ENCODE data around the gene PYROXD2. TPM values are rescaled to one million over a fixed set of nuclear protein-coding genes. Genes with fewer than 3 reads are reported as not detected.

Gene PYROXD2
- total RNA-seq, 2 experiments from 2014 or later: 4.1 to 4.4 TPM

GRCh38 chr10:98410135-98410743, 4.7 kb downstream of the PYROXD2 start:
- no peaks in the 10 kb centered on the region for H3K27me3 Mint-ChIP-seq
- no peaks in the 10 kb centered on the region for H3K36me3 Mint-ChIP-seq (ENCODE audit: low read depth)
- no peaks in the 10 kb centered on the region for H3K9me3 Mint-ChIP-seq (ENCODE audit: low read depth)
- no peak overlapping the region for H3K27ac Mint-ChIP-seq
- intact Hi-C loops (cut with DNase I, micrococcal nuclease): no loop called here
- H3K4me1 Mint-ChIP-seq: peaks cover 13% of the 10 kb centered on the region
- ChIA-PET POLR2A (no interaction called here), CTCF (interaction anchor here (1.5 to 2.4 kb wide), 2 partner anchors 15 to 19 kb away, joined by 4 to 10 read pairs; no protein-coding TSS in a partner anchor)
- H3K4me3 Mint-ChIP-seq: no peak overlapping the region
- DNase-seq: no peak
- no peak for ATAC-seq

GRCh38 chr10:98408799-98409198, 6.2 kb downstream of the PYROXD2 start:
- ChIA-PET CTCF (interaction anchor here (0.9 to 2.4 kb wide), 3 partner anchors 17 to 368 kb away, joined by 3 to 10 read pairs (median 4); no protein-coding TSS in a partner anchor), POLR2A (interaction anchor here (0.6 kb wide), 1 partner anchor 199 kb away, joined by 3 read pairs; no protein-coding TSS in a partner anchor)
- no peaks in the 10 kb centered on the region for H3K36me3 Mint-ChIP-seq (ENCODE audit: low read depth)
- H3K4me1 Mint-ChIP-seq: peaks cover 11% of the 10 kb centered on the region
- no peak overlapping the region for H3K27ac Mint-ChIP-seq
- intact Hi-C loops (cut with DNase I, micrococcal nuclease): no loop called here
- no peak for DNase-seq
- no peaks in the 10 kb centered on the region for H3K27me3 Mint-ChIP-seq
- no peak overlapping the region for H3K4me3 Mint-ChIP-seq
- ATAC-seq: no peak
- H3K9me3 Mint-ChIP-seq (ENCODE audit: low read depth): no peaks in the 10 kb centered on the region

- ChIA-PET POLR2A (no interaction called here), CTCF (interaction anchor here (2.4 kb wide), 1 partner anchor 18 kb away, joined by 10 read pairs; no protein-coding TSS in a partner anchor)
- H3K36me3 Mint-ChIP-seq (ENCODE audit: low read depth): peaks cover 6% of the 10 kb centered on the region
- no peak overlapping the region for H3K4me3 Mint-ChIP-seq
- no peak overlapping the region for H3K27ac Mint-ChIP-seq
- ATAC-seq (no peak), DNase-seq (no peak)
- no peaks in the 10 kb centered on the region for H3K27me3 Mint-ChIP-seq
- intact Hi-C loops (cut with DNase I, micrococcal nuclease): no loop called here
- no peaks in the 10 kb centered on the region for H3K9me3 Mint-ChIP-seq (ENCODE audit: low read depth)
- H3K4me1 Mint-ChIP-seq: peaks cover 17% of the 10 kb centered on the region
These were observed 7.2 kb downstream of the PYROXD2 start for GRCh38 chr10:98407744-98408241.

DNA sequence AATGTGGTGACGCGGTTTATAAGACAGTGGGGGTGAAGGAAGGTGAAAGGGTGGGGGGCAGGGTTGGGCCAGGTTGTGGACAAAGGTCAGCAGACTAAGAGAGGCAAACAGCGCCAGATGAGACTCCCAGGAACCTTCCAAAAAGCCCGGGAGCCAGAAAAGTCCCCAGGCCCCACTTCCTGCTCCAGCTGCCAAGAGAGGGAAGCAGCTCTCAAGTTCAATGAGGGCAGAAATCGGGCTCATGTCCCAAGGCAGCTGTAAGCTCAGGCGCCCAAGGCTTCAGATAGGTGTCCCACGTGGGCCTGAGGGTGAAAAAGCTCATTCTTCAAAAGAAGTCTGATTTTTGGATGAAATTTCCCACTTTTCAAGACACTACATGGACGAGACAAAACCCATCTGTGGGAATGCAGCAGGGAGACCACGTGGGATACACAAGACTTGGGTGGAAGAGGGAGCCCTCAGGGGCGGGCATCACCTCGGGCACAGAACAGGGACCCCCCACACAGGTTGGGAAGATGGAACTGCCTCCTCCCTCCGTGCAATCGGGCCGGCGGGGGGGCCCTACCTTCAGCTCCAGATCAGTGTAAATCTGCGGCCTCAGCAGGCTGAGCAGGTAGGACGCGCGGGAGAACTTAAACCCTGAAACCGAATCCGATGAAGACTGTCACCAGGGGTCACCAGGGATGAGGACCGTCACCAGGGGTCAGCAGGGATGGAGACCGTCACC, 7.8 kb downstream of the PYROXD2 start:
- Mint-ChIP-seq H3K4me3 (no peak overlapping the region), H3K9me3 (ENCODE audit: low read depth) (no peaks in the 10 kb centered on the region), H3K4me1 (peaks cover 17% of the 10 kb centered on the region), H3K27ac (no peak overlapping the region), H3K27me3 (no peaks in the 10 kb centered on the region), H3K36me3 (ENCODE audit: low read depth) (peaks cover 6% of the 10 kb centered on the region)
- intact Hi-C loops (cut with DNase I, micrococcal nuclease): no loop called here
- DNase-seq: no peak
- POLR2A ChIA-PET: no interaction called here
- CTCF ChIA-PET: no interaction called here
- no peak for ATAC-seq

DNA sequence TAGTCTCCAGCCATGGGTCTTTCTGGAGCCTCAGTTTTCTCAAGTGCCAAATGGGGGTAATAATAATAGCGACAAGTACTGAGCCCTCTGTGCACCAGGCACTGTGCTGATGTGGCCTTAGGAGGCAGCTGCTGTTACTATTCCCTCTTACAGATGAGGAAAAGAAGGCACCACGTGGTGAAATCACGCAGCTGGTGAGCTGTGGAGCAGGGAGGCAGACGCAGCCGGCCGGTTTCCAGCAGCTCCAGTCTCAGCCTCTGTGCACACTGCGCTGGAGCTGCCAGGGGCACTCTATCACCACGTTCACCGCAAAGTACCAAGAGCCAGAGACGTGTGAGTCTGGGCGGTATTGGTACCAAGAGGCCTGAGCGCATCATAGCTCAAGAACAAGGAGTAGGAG, 9.6 kb downstream of the PYROXD2 start:
- ATAC-seq (no peak), DNase-seq (no peak)
- H3K27me3 Mint-ChIP-seq: no peaks in the 10 kb centered on the region
- ChIA-PET CTCF (interaction anchor here (0.6 to 1.2 kb wide), 4 partner anchors 20 to 212 kb away, joined by 3 to 4 read pairs (median 3); no protein-coding TSS in a partner anchor), POLR2A (no interaction called here)
- H3K36me3 Mint-ChIP-seq (ENCODE audit: low read depth): peaks cover 6% of the 10 kb centered on the region
- no peaks in the 10 kb centered on the region for H3K9me3 Mint-ChIP-seq (ENCODE audit: low read depth)
- H3K27ac Mint-ChIP-seq: no peak overlapping the region
- intact Hi-C loops (cut with DNase I, micrococcal nuclease): loop anchor here in 1 of 2 experiments (2.0 kb wide), 1 partner anchor 41 kb away; the partner anchor contains the start of gene HPS1
- H3K4me3 Mint-ChIP-seq: no peak overlapping the region
- peaks cover 17% of the 10 kb centered on the region for H3K4me1 Mint-ChIP-seq

DNA sequence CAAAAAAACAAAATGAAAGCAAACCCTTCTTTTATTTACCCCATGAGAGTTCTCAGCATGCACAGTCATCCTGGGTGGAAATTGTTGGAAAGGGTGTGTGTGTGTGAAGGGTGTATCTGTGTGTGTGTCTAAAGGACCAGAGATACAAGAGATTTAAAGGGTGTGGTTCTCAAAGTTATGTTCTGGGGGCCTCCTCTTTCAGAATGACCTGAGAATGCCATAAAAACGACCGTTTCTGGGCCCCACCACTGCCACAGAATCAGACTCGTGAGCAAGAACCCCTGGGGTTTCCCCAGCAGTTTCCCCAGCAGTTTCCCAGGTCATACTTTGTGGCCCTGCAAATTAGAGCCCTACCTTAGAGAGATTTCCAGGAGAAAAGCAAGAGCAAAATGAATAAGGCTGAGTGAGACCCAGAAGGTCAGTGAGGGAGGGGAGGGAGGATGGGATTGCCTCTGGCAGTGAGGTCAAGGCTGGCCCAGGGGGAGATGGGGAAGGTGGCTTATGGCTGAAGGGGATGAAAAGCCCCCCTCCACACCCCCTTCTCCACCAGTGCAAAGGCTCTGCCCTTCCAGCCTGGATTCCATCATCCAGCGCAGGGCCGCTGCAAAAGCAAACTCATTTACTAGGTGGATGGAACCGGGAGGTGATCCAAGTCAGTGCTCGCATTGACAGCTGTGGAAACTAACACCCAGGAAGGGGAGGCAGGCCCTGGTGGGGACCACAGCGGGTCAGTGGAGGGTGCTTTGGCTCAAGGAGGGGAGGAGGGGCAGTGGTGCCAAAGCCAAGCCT, 10.2 kb downstream of the PYROXD2 start:
- Mint-ChIP-seq H3K4me3 (no peak overlapping the region), H3K36me3 (ENCODE audit: low read depth) (peaks cover 6% of the 10 kb centered on the region), H3K27me3 (no peaks in the 10 kb centered on the region), H3K27ac (peak overlapping the region; percentile 72), H3K4me1 (peaks cover 17% of the 10 kb centered on the region), H3K9me3 (ENCODE audit: low read depth) (no peaks in the 10 kb centered on the region)
- ChIA-PET POLR2A (interaction anchor here (0.6 kb wide), 1 partner anchor 610 kb away, joined by 5 read pairs; no protein-coding TSS in a partner anchor), CTCF (interaction anchor here (0.6 to 1.9 kb wide), 4 partner anchors 21 to 33 kb away, joined by 3 to 8 read pairs (median 3); no protein-coding TSS in a partner anchor)
- ATAC-seq: peak; percentile 72
- DNase-seq: peak; percentile 51
- intact Hi-C loops (cut with DNase I, micrococcal nuclease): loop anchor here in 1 of 2 experiments (2.0 kb wide), 1 partner anchor 42 kb away; the partner anchor contains the start of gene HPS1

DNA sequence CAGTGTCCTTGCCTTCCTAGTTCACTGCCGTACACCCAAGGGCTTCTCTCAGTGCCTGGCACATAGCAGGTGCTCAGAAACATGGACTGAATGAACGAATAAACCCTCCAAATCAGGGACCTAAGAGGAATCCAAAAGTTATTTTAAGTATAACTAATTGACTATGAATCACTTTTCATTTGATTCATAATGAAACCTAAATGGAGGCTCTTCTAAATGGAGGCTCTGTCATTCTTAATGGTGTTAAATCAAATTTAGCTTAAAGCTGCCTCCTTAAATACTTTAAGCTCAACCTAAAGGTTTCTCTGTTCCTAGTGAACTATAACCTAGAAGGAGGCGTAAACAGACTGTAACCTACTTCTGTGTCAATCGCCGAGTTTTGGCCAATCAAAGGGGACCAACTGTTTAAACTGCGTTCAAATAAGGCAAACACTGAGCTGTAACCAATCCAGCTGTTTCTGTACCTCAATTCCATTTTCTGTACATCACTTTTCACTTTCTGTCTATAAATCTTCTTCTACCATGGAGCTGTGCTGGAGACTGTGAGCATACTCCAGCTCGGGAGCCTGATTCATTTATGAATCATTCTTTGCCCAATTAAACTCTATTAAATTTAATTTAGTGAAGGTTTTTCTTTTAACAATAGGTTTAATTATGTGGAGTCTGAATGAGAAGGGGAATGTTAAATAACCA, 11.0 kb downstream of the PYROXD2 start:
- intact Hi-C loops (cut with DNase I, micrococcal nuclease): loop anchor here in 1 of 2 experiments (2.0 kb wide), 1 partner anchor 43 kb away; the partner anchor contains the start of gene HPS1
- Mint-ChIP-seq H3K4me3 (no peak overlapping the region), H3K27ac (peak overlapping the region; percentile 76)

GRCh38 chr10:98402931-98403718, 11.9 kb downstream of the PYROXD2 start:
- H3K4me1 Mint-ChIP-seq: peaks cover 17% of the 10 kb centered on the region
- DNase-seq: no peak
- intact Hi-C loops (cut with DNase I, micrococcal nuclease): no loop called here
- no peak overlapping the region for H3K4me3 Mint-ChIP-seq
- no peak for ATAC-seq
- no peaks in the 10 kb centered on the region for H3K27me3 Mint-ChIP-seq
- H3K36me3 Mint-ChIP-seq (ENCODE audit: low read depth): peaks cover 6% of the 10 kb centered on the region
- CTCF ChIA-PET: interaction anchor here (1.9 kb wide), 1 partner anchor 22 kb away, joined by 8 read pairs; no protein-coding TSS in a partner anchor
- H3K9me3 Mint-ChIP-seq (ENCODE audit: low read depth): no peaks in the 10 kb centered on the region
- POLR2A ChIA-PET: no interaction called here
- H3K27ac Mint-ChIP-seq: peak overlapping the region; percentile 76

More for the DNA sequence above, 11.0 kb downstream of the PYROXD2 start:
- ChIA-PET POLR2A (interaction anchor here (0.6 kb wide), 1 partner anchor 609 kb away, joined by 5 read pairs; no protein-coding TSS in a partner anchor), CTCF (interaction anchor here (0.6 to 1.9 kb wide), 3 partner anchors 22 to 38 kb away, joined by 3 to 8 read pairs (median 4); no protein-coding TSS in a partner anchor)
- Mint-ChIP-seq H3K4me1 (peaks cover 17% of the 10 kb centered on the region), H3K9me3 (ENCODE audit: low read depth) (no peaks in the 10 kb centered on the region), H3K27me3 (no peaks in the 10 kb centered on the region), H3K36me3 (ENCODE audit: low read depth) (peaks cover 6% of the 10 kb centered on the region)
- ATAC-seq: peak; percentile 30
- DNase-seq: no peak

DNA sequence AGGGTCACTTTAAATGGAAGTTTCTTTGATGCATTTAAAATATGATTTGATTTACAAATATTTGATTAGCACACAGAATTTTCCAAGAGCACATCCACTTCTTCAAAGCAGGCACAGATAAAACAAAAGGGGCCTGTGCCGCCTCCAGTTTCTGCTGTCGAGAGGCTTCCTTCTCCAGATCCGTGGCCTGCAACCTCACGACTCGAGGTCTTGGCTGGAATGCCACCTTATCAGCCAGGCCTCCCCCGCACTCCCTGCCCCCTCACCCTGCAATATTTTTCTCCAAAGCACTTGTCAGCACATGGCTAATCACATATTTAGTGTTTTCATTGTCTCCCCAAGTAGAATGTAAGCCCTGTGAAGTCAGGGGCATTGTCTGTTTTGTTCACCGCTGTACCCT, 12.5 kb downstream of the PYROXD2 start:
- Mint-ChIP-seq H3K4me3 (no peak overlapping the region), H3K9me3 (ENCODE audit: low read depth) (no peaks in the 10 kb centered on the region), H3K27me3 (no peaks in the 10 kb centered on the region), H3K27ac (no peak overlapping the region), H3K36me3 (ENCODE audit: low read depth) (peaks cover 6% of the 10 kb centered on the region), H3K4me1 (peaks cover 17% of the 10 kb centered on the region)
- ATAC-seq: no peak
- intact Hi-C loops (cut with DNase I, micrococcal nuclease): no loop called here
- POLR2A ChIA-PET: no interaction called here
- DNase-seq: no peak
- CTCF ChIA-PET: no interaction called here

DNA sequence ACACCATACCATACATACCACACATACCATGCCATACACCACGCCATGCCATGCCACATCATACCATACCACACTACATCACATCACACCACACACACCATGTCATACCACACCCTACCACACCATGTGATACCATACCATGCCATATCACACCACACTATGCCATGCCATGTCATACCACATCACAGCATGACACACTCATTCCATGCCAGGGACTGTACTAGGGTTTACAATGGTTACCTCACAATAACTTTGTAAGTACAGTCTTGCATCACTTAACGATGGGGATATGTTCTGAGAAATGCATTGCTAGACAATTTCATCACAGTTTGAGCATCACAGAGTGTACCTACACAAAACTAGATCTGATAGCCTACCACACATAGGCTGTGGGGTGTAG, 14.5 kb downstream of the PYROXD2 start:
- no peak overlapping the region for H3K4me3 Mint-ChIP-seq
- ATAC-seq (peak; percentile 60), DNase-seq (peak; percentile 46)
- peak overlapping the region; percentile 4 for H3K27ac Mint-ChIP-seq
- ChIA-PET POLR2A (no interaction called here), CTCF (no interaction called here)
- H3K36me3 Mint-ChIP-seq (ENCODE audit: low read depth): peaks cover 6% of the 10 kb centered on the region
- H3K9me3 Mint-ChIP-seq (ENCODE audit: low read depth): no peaks in the 10 kb centered on the region
- intact Hi-C loops (cut with DNase I, micrococcal nuclease): no loop called here
- no peaks in the 10 kb centered on the region for H3K27me3 Mint-ChIP-seq
- H3K4me1 Mint-ChIP-seq: peaks cover 17% of the 10 kb centered on the region
